Measurements from ENCODE around the gene PTPMT1. TPM values are rescaled to one million over a fixed set of nuclear protein-coding genes. Genes with fewer than 3 reads are reported as not detected.
"Not testable (repeated sequence)": the region's sequence is repeated elsewhere in the genome, so short reads cannot be mapped to it uniquely, and the experiment has no call there.

PTPMT1 gene
- total RNA-seq: 10 to 100 TPM; 20.4 to 37.5 TPM

GRCh38 chr11:47565340-47566148 is at the start of gene PTPMT1:
TSS of gene PTPMT1 (plus strand) at chr11:47565599. CDS start at chr11:47565623, 24 bp downstream.
- no peaks in the 10 kb centered on the region for H3K9me3 Mint-ChIP-seq
- peaks cover 0 to 19% of the 10 kb centered on the region in 2 donors for H3K36me3 Mint-ChIP-seq

GRCh38 chr11:47516155-47516554 is 49.2 kb upstream of the PTPMT1 start:
- ATAC-seq (no peak), DNase-seq (ENCODE audit: low spot score in 2 of 2) (no peak)
- Mint-ChIP-seq H3K36me3 (no peaks in the 10 kb centered on the region), H3K27ac (no peak overlapping the region), H3K9me3 (no peaks in the 10 kb centered on the region)

More at GRCh38 chr11:47565340-47566148, at the start of gene PTPMT1:
- ATAC-seq (peak; percentile 91 to 92), DNase-seq (ENCODE audit: low spot score in 2 of 2) (peak; percentile 72 to 78)
- H3K27ac Mint-ChIP-seq: peak within 1 kb of the TSS; percentile 88 to 93

GRCh38 chr11:47516984-47517853 is 48.2 kb upstream of the PTPMT1 start:
- no peaks in the 10 kb centered on the region for H3K36me3 Mint-ChIP-seq
- H3K9me3 Mint-ChIP-seq: no peaks in the 10 kb centered on the region
- ATAC-seq (no peak), DNase-seq (ENCODE audit: low spot score in 2 of 2) (no peak)
- peak overlapping the region in 1 of 2 donors; percentile 50 for H3K27ac Mint-ChIP-seq

- peak overlapping the region in 1 of 2 donors; percentile 38 for H3K27ac Mint-ChIP-seq
- no peak for DNase-seq (ENCODE audit: low spot score in 2 of 2)
- no peaks in the 10 kb centered on the region for H3K36me3 Mint-ChIP-seq
- no peak for ATAC-seq
- no peaks in the 10 kb centered on the region for H3K9me3 Mint-ChIP-seq
Observed at GRCh38 chr11:47518212-47518964, 47.0 kb upstream of the PTPMT1 start.

- H3K36me3 Mint-ChIP-seq: no peaks in the 10 kb centered on the region
- ATAC-seq: peak; percentile 78 to 81
- no peaks in the 10 kb centered on the region for H3K9me3 Mint-ChIP-seq
- H3K27ac Mint-ChIP-seq: peak overlapping the region; percentile 42 to 65
- peak in 1 of 2 donors; percentile 46 for DNase-seq (ENCODE audit: low spot score in 2 of 2)
Observed at GRCh38 chr11:47523490-47524225, 41.7 kb upstream of the PTPMT1 start.

GRCh38 chr11:47524291-47524874 is 41.0 kb upstream of the PTPMT1 start:
- peak; percentile 42 to 57 for ATAC-seq
- DNase-seq (ENCODE audit: low spot score in 2 of 2): peak in 1 of 2 donors; percentile 17
- peak overlapping the region; percentile 42 to 65 for H3K27ac Mint-ChIP-seq
- H3K9me3 Mint-ChIP-seq: no peaks in the 10 kb centered on the region
- H3K36me3 Mint-ChIP-seq: no peaks in the 10 kb centered on the region

GRCh38 chr11:47526032-47526431 is 39.4 kb upstream of the PTPMT1 start:
- ATAC-seq; DNase-seq (ENCODE audit: low spot score in 2 of 2); H3K9me3 Mint-ChIP-seq; H3K36me3 Mint-ChIP-seq: not testable (repeated sequence)
- H3K27ac Mint-ChIP-seq: peak overlapping the region in 1 of 2 donors; percentile 90

GRCh38 chr11:47527186-47527585 is 38.2 kb upstream of the PTPMT1 start:
- Mint-ChIP-seq H3K9me3 (no peaks in the 10 kb centered on the region), H3K36me3 (no peaks in the 10 kb centered on the region), H3K27ac (peak overlapping the region in 1 of 2 donors; percentile 30)
- no peak for ATAC-seq
- DNase-seq (ENCODE audit: low spot score in 2 of 2): no peak

GRCh38 chr11:47529951-47530350 is 35.4 kb upstream of the PTPMT1 start:
- no peak for ATAC-seq
- Mint-ChIP-seq H3K36me3 (no peaks in the 10 kb centered on the region), H3K9me3 (no peaks in the 10 kb centered on the region), H3K27ac (no peak overlapping the region)
- DNase-seq (ENCODE audit: low spot score in 2 of 2): no peak

- H3K36me3 Mint-ChIP-seq; ATAC-seq; H3K9me3 Mint-ChIP-seq; DNase-seq (ENCODE audit: low spot score in 2 of 2): not testable (repeated sequence)
- H3K27ac Mint-ChIP-seq: peak overlapping the region in 1 of 2 donors; percentile 7
Observed at GRCh38 chr11:47530721-47531120, 34.7 kb upstream of the PTPMT1 start.

GRCh38 chr11:47531666-47532065 is 33.7 kb upstream of the PTPMT1 start:
- ATAC-seq (no peak), DNase-seq (ENCODE audit: low spot score in 2 of 2) (no peak)
- Mint-ChIP-seq H3K36me3 (no peaks in the 10 kb centered on the region), H3K9me3 (no peaks in the 10 kb centered on the region), H3K27ac (no peak overlapping the region)

- H3K9me3 Mint-ChIP-seq: no peaks in the 10 kb centered on the region
- H3K36me3 Mint-ChIP-seq: no peaks in the 10 kb centered on the region
- DNase-seq (ENCODE audit: low spot score in 2 of 2): no peak
- ATAC-seq: no peak
- peak overlapping the region; percentile 42 to 77 for H3K27ac Mint-ChIP-seq
Observed at GRCh38 chr11:47532597-47533213, 32.7 kb upstream of the PTPMT1 start.

- Mint-ChIP-seq H3K36me3 (peaks cover 2 to 3% of the 10 kb centered on the region in 2 donors), H3K9me3 (peaks cover 0 to 3% of the 10 kb centered on the region in 2 donors), H3K27ac (no peak overlapping the region)
- ATAC-seq (no peak), DNase-seq (ENCODE audit: low spot score in 2 of 2) (no peak)
Observed at GRCh38 chr11:47533690-47534151, 31.7 kb upstream of the PTPMT1 start.

- Mint-ChIP-seq H3K36me3 (peaks cover 5 to 8% of the 10 kb centered on the region in 2 donors), H3K27ac (peak overlapping the region in 1 of 2 donors; percentile 55), H3K9me3 (peaks cover 0 to 4% of the 10 kb centered on the region in 2 donors)
- no peak for DNase-seq (ENCODE audit: low spot score in 2 of 2)
- no peak for ATAC-seq
Observed at GRCh38 chr11:47534704-47535251, 30.6 kb upstream of the PTPMT1 start.

GRCh38 chr11:47536915-47537314 is 28.5 kb upstream of the PTPMT1 start:
- DNase-seq (ENCODE audit: low spot score in 2 of 2): no peak
- peaks cover 0 to 4% of the 10 kb centered on the region in 2 donors for H3K9me3 Mint-ChIP-seq
- no peak overlapping the region for H3K27ac Mint-ChIP-seq
- no peak for ATAC-seq
- peaks cover 5 to 11% of the 10 kb centered on the region in 2 donors for H3K36me3 Mint-ChIP-seq

Measured in activated naive CD4-positive, alpha-beta T cell treated with anti-CD3 and anti-CD28 coated beads, Interleukin-2, amount 50 U/mL, for 72 hours (primary cell).